HL-60 (cell line): ENCODE measurements around the gene MACC1.

ENCODE experiments used
- DNase-seq, 2 experiments: peaks; one replicate each; pipeline ENCODE4 v3.0.0-alpha.2; 2010 to 2020; ENCODE audit warnings: low read depth in 1 of 2, low spot score in 1 of 2
- H3K27ac ChIP-seq: fragments of 250-450 bp; sonication (Bioruptor Pico); replicated peaks from 2 replicates; pipeline ENCODE4 v1.5.1; 2020; ENCODE audit warnings: mild to moderate bottlenecking, moderate library complexity
- H3K27me3 ChIP-seq: fragments of 250-450 bp; sonication (Bioruptor Pico); 2 replicates; pipeline ENCODE4 v1.5.1; 2021; ENCODE audit warnings: mild to moderate bottlenecking, moderate library complexity; ENCODE audit not compliant: insufficient read depth, poor library complexity, severe bottlenecking
- H3K4me3 ChIP-seq: replicated peaks from 2 replicates; pipeline ENCODE4 v1.5.1; 2011; ENCODE audit warnings: mild to moderate bottlenecking, control low read depth, low read length; ENCODE audit not compliant: insufficient read depth
- CTCF ChIP-seq: IDR thresholded peaks from one replicate; pipeline ENCODE4 v1.5.1; 2011; ENCODE audit warnings: low read length, control low read depth, inconsistent platforms; ENCODE audit not compliant: insufficient read depth
- GABPA ChIP-seq: IDR thresholded peaks from 2 replicates; pipeline ENCODE4 v1.6.1; 2012; ENCODE audit warnings: low read depth
- POLR2AphosphoS5 ChIP-seq: IDR thresholded peaks from 2 replicates; pipeline ENCODE4 v1.6.1; 2012; ENCODE audit warnings: low read depth
- REST ChIP-seq: IDR thresholded peaks from 2 replicates; pipeline ENCODE4 v1.6.1; 2012; ENCODE audit warnings: low read depth; ENCODE audit not compliant: insufficient replicate concordance
- SPI1 ChIP-seq: IDR thresholded peaks from 2 replicates; pipeline ENCODE4 v1.6.1; 2012; ENCODE audit warnings: low read depth, mild to moderate bottlenecking, borderline replicate concordance

The MACC1 gene

GRCh38 chr7:20133803-20134202 lies 83.4 kb downstream of the MACC1 start:
- Histone ChIP-seq H3K27me3 (no peaks in the 10 kb centered on the region), H3K4me3 (no peak overlapping the region), H3K27ac (no peak overlapping the region)
- TF ChIP-seq GABPA (no peak), SPI1 (no peak), POLR2AphosphoS5 (no peak), CTCF (no peak), REST (no peak)
- no peak for DNase-seq

GRCh38 chr7:20132585-20132984 lies 84.6 kb downstream of the MACC1 start:
- Histone ChIP-seq H3K27ac (no peak overlapping the region), H3K4me3 (no peak overlapping the region), H3K27me3 (no peaks in the 10 kb centered on the region)
- no peak for TF ChIP-seq SPI1
- no peak for TF ChIP-seq REST
- no peak for TF ChIP-seq POLR2AphosphoS5
- no peak for TF ChIP-seq CTCF
- no peak for TF ChIP-seq GABPA
- no peak for DNase-seq

- no peak overlapping the region for H3K27ac ChIP-seq
- DNase-seq, result no peak
- H3K27me3 ChIP-seq, result no peaks in the 10 kb centered on the region
- no peak for TF ChIP-seq SPI1
- no peak for TF ChIP-seq CTCF
- no peak for TF ChIP-seq POLR2AphosphoS5
- TF ChIP-seq GABPA, result no peak
- TF ChIP-seq REST, result no peak
- no peak overlapping the region for H3K4me3 ChIP-seq
Measured at GRCh38 chr7:20131776-20132175, 85.4 kb downstream of the MACC1 start.
